Measurements from ENCODE around the gene LGSN.

Gene LGSN

GRCh38 chr6:63303476-63303875 lies 16.3 kb downstream of the LGSN start:
- Histone ChIP-seq H3K18ac (ENCODE audit: low read length) (no peak overlapping the region), H3K14ac (ENCODE audit: low read length) (no peak overlapping the region), H2BK5ac (ENCODE audit: low read length) (no peak overlapping the region), H3K36me3 (replicated peaks in 1 of 2; ENCODE audit: control insufficient read depth in 2 of 2, insufficient read depth in 2 of 2, low read length in 2 of 2) (no peaks in the 10 kb centered on the region), H3K4me3 (ENCODE audit: low read length in 2 of 2) (no peak overlapping the region), H3K4ac (ENCODE audit: low read length) (no peak overlapping the region), H3K9ac (ENCODE audit: low read depth, low read length, poor library complexity) (no peak overlapping the region), H2AFZ (ENCODE audit: low read length) (no peak overlapping the region), H3K9me3 (replicated peaks in 1 of 2; ENCODE audit: control insufficient read depth in 2 of 2, insufficient read depth in 1 of 2, low read depth in 1 of 2, low read length in 2 of 2) (peaks cover 0 to 1% of the 10 kb centered on the region in 2 donors), H3K4me2 (ENCODE audit: insufficient read depth, low read length, poor library complexity, severe bottlenecking) (no peak overlapping the region), H3K79me1 (ENCODE audit: low read depth, low read length) (no peaks in the 10 kb centered on the region), H2BK120ac (ENCODE audit: low read depth, low read length) (no peak overlapping the region), H2BK15ac (ENCODE audit: low read length) (no peak overlapping the region), H2AK5ac (ENCODE audit: low read depth, low read length) (no peak overlapping the region), H4K8ac (ENCODE audit: low read depth, low read length) (no peak overlapping the region), H2BK12ac (ENCODE audit: low read length) (no peak overlapping the region), H3K27ac (replicated peaks; ENCODE audit: low read length) (no peak overlapping the region), H4K91ac (ENCODE audit: low read depth, low read length, poor library complexity) (no peak overlapping the region), H3K23ac (ENCODE audit: low read depth, low read length, poor library complexity) (no peak overlapping the region), H3K4me1 (ENCODE audit: control insufficient read depth in 2 of 2, insufficient read depth in 1 of 2, low read depth in 1 of 2, low read length in 2 of 2) (no peaks in the 10 kb centered on the region), H3K27me3 (ENCODE audit: control insufficient read depth in 3 of 3, insufficient read depth in 3 of 3, low read depth in 1 of 3, low read length in 3 of 3) (no peaks in the 10 kb centered on the region)
- DNase-seq (ENCODE audit: low spot score): no peak

DNA sequence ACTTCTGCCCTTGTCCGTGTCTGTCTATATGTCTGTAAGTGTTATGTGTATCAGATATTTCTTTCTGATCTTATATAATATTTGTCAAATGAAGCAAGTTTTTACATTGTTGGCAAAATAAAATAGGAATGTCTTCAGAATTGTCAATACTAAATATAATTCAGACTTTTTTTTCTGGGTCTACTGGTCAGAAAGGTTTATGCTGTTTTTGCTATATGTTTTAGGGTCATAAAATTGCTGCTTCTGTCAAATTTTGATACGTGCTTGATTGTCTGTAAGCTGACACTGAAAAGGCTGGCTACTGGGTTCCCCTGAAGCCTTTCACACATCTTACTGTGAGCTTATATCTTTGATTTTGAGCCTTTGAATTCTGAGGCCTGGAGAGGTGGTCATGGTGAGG lies 20.1 kb downstream of the LGSN start:
- Histone ChIP-seq H3K27me3 (ENCODE audit: control insufficient read depth in 3 of 3, insufficient read depth in 3 of 3, low read depth in 1 of 3, low read length in 3 of 3) (no peaks in the 10 kb centered on the region), H4K8ac (ENCODE audit: low read depth, low read length) (no peak overlapping the region), H3K79me1 (ENCODE audit: low read depth, low read length) (no peaks in the 10 kb centered on the region), H2BK5ac (ENCODE audit: low read length) (no peak overlapping the region), H3K4me1 (ENCODE audit: control insufficient read depth in 2 of 2, insufficient read depth in 1 of 2, low read depth in 1 of 2, low read length in 2 of 2) (peaks cover 0 to 5% of the 10 kb centered on the region in 2 donors), H2AFZ (ENCODE audit: low read length) (no peak overlapping the region), H3K23ac (ENCODE audit: low read depth, low read length, poor library complexity) (no peak overlapping the region), H2BK12ac (ENCODE audit: low read length) (no peak overlapping the region), H3K4me2 (ENCODE audit: insufficient read depth, low read length, poor library complexity, severe bottlenecking) (no peak overlapping the region), H2BK120ac (ENCODE audit: low read depth, low read length) (no peak overlapping the region), H3K4me3 (ENCODE audit: low read length in 2 of 2) (no peak overlapping the region), H3K14ac (ENCODE audit: low read length) (no peak overlapping the region), H3K18ac (ENCODE audit: low read length) (no peak overlapping the region), H4K91ac (ENCODE audit: low read depth, low read length, poor library complexity) (no peak overlapping the region), H3K9me3 (replicated peaks in 1 of 2; ENCODE audit: control insufficient read depth in 2 of 2, insufficient read depth in 1 of 2, low read depth in 1 of 2, low read length in 2 of 2) (peaks cover 0 to 1% of the 10 kb centered on the region in 2 donors), H3K36me3 (replicated peaks in 1 of 2; ENCODE audit: control insufficient read depth in 2 of 2, insufficient read depth in 2 of 2, low read length in 2 of 2) (no peaks in the 10 kb centered on the region), H2BK15ac (ENCODE audit: low read length) (no peak overlapping the region), H3K4ac (ENCODE audit: low read length) (no peak overlapping the region), H3K27ac (replicated peaks; ENCODE audit: low read length) (no peak overlapping the region), H2AK5ac (ENCODE audit: low read depth, low read length) (no peak overlapping the region), H3K9ac (ENCODE audit: low read depth, low read length, poor library complexity) (no peak overlapping the region)
- whole genome bisulfite sequencing, 2 donors (ENCODE audit: extremely low coverage in 2 of 2, insufficient read length in 2 of 2, insufficient replicate concordance in 1 of 2): no CpG with 5 or more reads among the region's 2 CpGs
- DNase-seq (ENCODE audit: low spot score): no peak

- no peak overlapping the region for H3K4ac ChIP-seq (ENCODE audit: low read length)
- no peaks in the 10 kb centered on the region for H3K27me3 ChIP-seq (ENCODE audit: control insufficient read depth in 3 of 3, insufficient read depth in 3 of 3, low read depth in 1 of 3, low read length in 3 of 3)
- no CpG with 5 or more reads among the region's 1 CpG for WGBS, 2 donors (ENCODE audit: extremely low coverage in 2 of 2, insufficient read length in 2 of 2, insufficient replicate concordance in 1 of 2)
- H2AFZ ChIP-seq (ENCODE audit: low read length): no peak overlapping the region
- no peaks in the 10 kb centered on the region for H3K79me1 ChIP-seq (ENCODE audit: low read depth, low read length)
- peaks cover 0 to 5% of the 10 kb centered on the region in 2 donors for H3K4me1 ChIP-seq (ENCODE audit: control insufficient read depth in 2 of 2, insufficient read depth in 1 of 2, low read depth in 1 of 2, low read length in 2 of 2)
- no peak for DNase-seq (ENCODE audit: low spot score)
- no peak overlapping the region for H3K18ac ChIP-seq (ENCODE audit: low read length)
- H2BK15ac ChIP-seq (ENCODE audit: low read length): no peak overlapping the region
- no peak overlapping the region for H3K27ac ChIP-seq (replicated peaks; ENCODE audit: low read length)
- H2BK12ac ChIP-seq (ENCODE audit: low read length): no peak overlapping the region
- H3K4me2 ChIP-seq (ENCODE audit: insufficient read depth, low read length, poor library complexity, severe bottlenecking): no peak overlapping the region
- peaks cover 0 to 1% of the 10 kb centered on the region in 2 donors for H3K9me3 ChIP-seq (replicated peaks in 1 of 2; ENCODE audit: control insufficient read depth in 2 of 2, insufficient read depth in 1 of 2, low read depth in 1 of 2, low read length in 2 of 2)
- no peak overlapping the region for H2BK120ac ChIP-seq (ENCODE audit: low read depth, low read length)
- no peak overlapping the region for H2AK5ac ChIP-seq (ENCODE audit: low read depth, low read length)
- no peak overlapping the region for H3K9ac ChIP-seq (ENCODE audit: low read depth, low read length, poor library complexity)
- H3K14ac ChIP-seq (ENCODE audit: low read length): no peak overlapping the region
- H4K8ac ChIP-seq (ENCODE audit: low read depth, low read length): no peak overlapping the region
- no peak overlapping the region for H3K23ac ChIP-seq (ENCODE audit: low read depth, low read length, poor library complexity)
- no peak overlapping the region for H2BK5ac ChIP-seq (ENCODE audit: low read length)
- H3K4me3 ChIP-seq (ENCODE audit: low read length in 2 of 2): no peak overlapping the region
- no peaks in the 10 kb centered on the region for H3K36me3 ChIP-seq (replicated peaks in 1 of 2; ENCODE audit: control insufficient read depth in 2 of 2, insufficient read depth in 2 of 2, low read length in 2 of 2)
- no peak overlapping the region for H4K91ac ChIP-seq (ENCODE audit: low read depth, low read length, poor library complexity)
These were observed 24.1 kb downstream of the LGSN start for GRCh38 chr6:63295553-63296194.

GRCh38 chr6:63290492-63291058 lies 29.2 kb downstream of the LGSN start:
- Histone ChIP-seq H3K14ac (ENCODE audit: low read length) (no peak overlapping the region), H3K27ac (replicated peaks; ENCODE audit: low read length) (no peak overlapping the region), H2AK5ac (ENCODE audit: low read depth, low read length) (no peak overlapping the region), H2BK120ac (ENCODE audit: low read depth, low read length) (no peak overlapping the region), H2BK12ac (ENCODE audit: low read length) (no peak overlapping the region), H3K79me1 (ENCODE audit: low read depth, low read length) (no peaks in the 10 kb centered on the region), H4K91ac (ENCODE audit: low read depth, low read length, poor library complexity) (no peak overlapping the region), H3K4me3 (ENCODE audit: low read length in 2 of 2) (no peak overlapping the region), H2BK5ac (ENCODE audit: low read length) (no peak overlapping the region), H3K9ac (ENCODE audit: low read depth, low read length, poor library complexity) (no peak overlapping the region), H3K4me2 (ENCODE audit: insufficient read depth, low read length, poor library complexity, severe bottlenecking) (no peak overlapping the region), H3K4ac (ENCODE audit: low read length) (no peak overlapping the region), H3K23ac (ENCODE audit: low read depth, low read length, poor library complexity) (no peak overlapping the region), H3K36me3 (replicated peaks in 1 of 2; ENCODE audit: control insufficient read depth in 2 of 2, insufficient read depth in 2 of 2, low read length in 2 of 2) (no peaks in the 10 kb centered on the region), H3K27me3 (ENCODE audit: control insufficient read depth in 3 of 3, insufficient read depth in 3 of 3, low read depth in 1 of 3, low read length in 3 of 3) (no peaks in the 10 kb centered on the region), H3K9me3 (replicated peaks in 1 of 2; ENCODE audit: control insufficient read depth in 2 of 2, insufficient read depth in 1 of 2, low read depth in 1 of 2, low read length in 2 of 2) (no peaks in the 10 kb centered on the region), H3K18ac (ENCODE audit: low read length) (no peak overlapping the region), H3K4me1 (ENCODE audit: control insufficient read depth in 2 of 2, insufficient read depth in 1 of 2, low read depth in 1 of 2, low read length in 2 of 2) (peaks cover 0 to 2% of the 10 kb centered on the region in 2 donors), H2AFZ (ENCODE audit: low read length) (no peak overlapping the region), H2BK15ac (ENCODE audit: low read length) (no peak overlapping the region), H4K8ac (ENCODE audit: low read depth, low read length) (no peak overlapping the region)
- WGBS, 2 donors (ENCODE audit: extremely low coverage in 2 of 2, insufficient read length in 2 of 2, insufficient replicate concordance in 1 of 2): no CpG with 5 or more reads among the region's 6 CpGs
- no peak for DNase-seq (ENCODE audit: low spot score)

All from neuronal stem cell (in vitro differentiated cells).